Karpas-422 (cell line): ENCODE measurements around the gene NRARP. TPM values are rescaled to one million over a fixed set of nuclear protein-coding genes. Genes with fewer than 3 reads are reported as not detected.

Source experiments
- DNase-seq: peaks from one replicate; pipeline ENCODE4 v3.0.0-alpha.2; 2015
- H2AFZ ChIP-seq: fragments of 200-600 bp; sonication (generic); 2 replicates; pipeline ENCODE4 v1.6.1; 2014; ENCODE audit warnings: antibody characterized with exemption, low read length, mixed read lengths
- H3K27ac ChIP-seq: fragments of 200-600 bp; sonication (generic); 2 replicates; pipeline ENCODE4 v1.5.1; 2014; ENCODE audit warnings: mild to moderate bottlenecking, low read length, moderate library complexity
- H3K27me3 ChIP-seq: fragments of 200-600 bp; sonication (generic); 2 replicates; pipeline ENCODE4 v1.6.1; 2014; ENCODE audit warnings: low read length, mixed read lengths
- H3K36me3 ChIP-seq: fragments of 200-600 bp; sonication (generic); 2 replicates; pipeline ENCODE4 v1.6.1; 2014; ENCODE audit warnings: low read length, mixed read lengths; ENCODE audit not compliant: insufficient read depth
- H3K4me1 ChIP-seq: fragments of 200-600 bp; sonication (generic); 2 replicates; pipeline ENCODE4 v1.6.1; 2014; ENCODE audit warnings: mild to moderate bottlenecking, low read length, mixed read lengths
- H3K4me2 ChIP-seq: fragments of 200-600 bp; sonication (generic); 2 replicates; pipeline ENCODE4 v1.6.1; 2014; ENCODE audit warnings: low read length, low read depth, mild to moderate bottlenecking; ENCODE audit not compliant: poor library complexity, severe bottlenecking
- H3K4me3 ChIP-seq: fragments of 200-600 bp; sonication (generic); 2 replicates; pipeline ENCODE4 v1.5.1; 2014; ENCODE audit warnings: mild to moderate bottlenecking, antibody characterized with exemption, low read length, mixed read lengths
- H3K79me2 ChIP-seq: fragments of 200-600 bp; sonication (generic); 2 replicates; pipeline ENCODE4 v1.6.1; 2014; ENCODE audit warnings: mild to moderate bottlenecking, low read length, mixed read lengths
- H3K9ac ChIP-seq: fragments of 200-600 bp; sonication (generic); 2 replicates; pipeline ENCODE4 v1.6.0; 2014; ENCODE audit warnings: low read length
- H3K9me2 ChIP-seq: fragments of 200-600 bp; sonication (generic), shearing (Covaris generic); replicated peaks from 2 replicates; pipeline ENCODE4 v1.6.0; 2014; ENCODE audit warnings: mild to moderate bottlenecking, low read length, moderate library complexity; ENCODE audit not compliant: insufficient read depth
- H3K9me3 ChIP-seq: fragments of 300-700, 200-600 bp; sonication (generic); 2 replicates; pipeline ENCODE4 v1.6.1; 2014; ENCODE audit warnings: low read length, mixed read lengths
- H4K20me1 ChIP-seq: fragments of 200-600 bp; sonication (generic); 2 replicates; pipeline ENCODE4 v1.6.1; 2014; ENCODE audit warnings: mild to moderate bottlenecking, antibody characterized with exemption, low read length, low read depth; ENCODE audit not compliant: insufficient read depth
- total RNA-seq: library from RNA; depleted of rRNA; stranded (reverse); fragments of >200 nt; shearing (Covaris generic); gene quantifications from 2 replicates; pipeline ENCODE4 v1.2.3, GENCODE V29; 2014; ENCODE audit warnings: low replicate concordance

The NRARP gene
- total RNA-seq, 1 experiment from 2014 or later, result 1.4 TPM

DNA sequence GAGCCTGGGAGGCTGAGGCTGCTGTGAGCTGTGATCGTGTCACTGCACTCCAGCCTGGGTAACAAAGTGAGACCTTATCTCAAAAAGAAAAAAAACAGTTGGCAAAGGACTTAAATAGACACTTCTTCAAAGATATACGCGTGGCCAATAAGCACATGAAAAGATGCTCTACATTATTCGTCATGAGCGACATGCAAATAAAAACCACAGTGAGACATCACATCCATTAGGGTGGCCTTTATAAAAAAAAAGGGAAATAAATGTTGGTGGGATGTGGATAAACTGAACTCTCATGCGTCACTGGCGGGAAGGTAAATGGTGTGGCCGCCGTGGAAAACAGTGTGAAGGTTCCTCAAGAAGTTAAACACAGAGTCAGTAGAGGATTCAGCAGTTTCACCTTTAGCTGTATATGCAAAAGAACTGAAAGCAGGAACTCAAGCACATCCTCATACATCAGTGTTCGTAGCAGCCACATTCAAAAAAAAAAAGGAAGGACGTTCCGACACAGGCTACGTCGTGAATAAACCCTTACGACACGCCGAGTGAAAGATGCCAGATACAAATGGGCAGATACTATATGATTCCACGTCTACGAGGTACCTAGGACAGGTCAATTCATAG lies 24.5 kb upstream of the NRARP start:
- peak overlapping the region; percentile 57 for H3K9ac ChIP-seq
- DNase-seq, result peak; percentile 89

DNA sequence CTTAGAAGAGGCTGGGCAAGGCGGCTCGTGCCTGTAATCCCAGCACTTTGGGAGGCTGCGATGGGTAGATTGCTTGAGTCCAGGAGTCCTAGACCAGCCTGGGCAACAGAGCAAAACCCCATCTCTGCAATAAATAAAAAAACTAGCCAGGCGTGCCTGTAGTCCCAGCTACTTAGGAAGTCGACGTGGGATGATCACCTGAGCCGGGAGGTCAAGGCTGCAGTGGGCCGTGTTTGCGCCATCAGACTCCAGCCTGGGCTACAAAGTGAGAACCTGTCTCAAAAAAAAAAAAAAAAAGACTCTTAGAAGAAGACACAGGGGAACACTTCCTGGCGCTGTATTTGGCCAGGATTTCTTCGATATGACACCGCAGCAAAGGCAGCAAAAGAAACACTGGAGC lies 23.7 kb upstream of the NRARP start:
- no peaks in the 10 kb centered on the region for H3K79me2 ChIP-seq
- H3K36me3 ChIP-seq, result no peaks in the 10 kb centered on the region
- no peaks in the 10 kb centered on the region for H3K27me3 ChIP-seq
- H3K9ac ChIP-seq, result no peak overlapping the region
- H3K4me2 ChIP-seq, result peak overlapping the region; percentile 76
- H3K27ac ChIP-seq, result no peak overlapping the region
- H3K9me3 ChIP-seq, result no peaks in the 10 kb centered on the region
- no peaks in the 10 kb centered on the region for H4K20me1 ChIP-seq
- 0 out of 2 replicates have a peak, but pooled peaks cover 4% of the 10 kb centered on the region for H3K9me2 ChIP-seq
- peak overlapping the region; percentile 29; the same call in 1 of the 2 replicates for H3K4me3 ChIP-seq
- no peak for DNase-seq
- no peak overlapping the region for H2AFZ ChIP-seq
- peaks cover 16% of the 10 kb centered on the region for H3K4me1 ChIP-seq

More for the DNA sequence above, 24.5 kb upstream of the NRARP start:
- Histone ChIP-seq H3K36me3 (no peaks in the 10 kb centered on the region), H3K79me2 (no peaks in the 10 kb centered on the region), H3K27me3 (no peaks in the 10 kb centered on the region), H3K4me3 (peak overlapping the region; percentile 29), H3K4me1 (peaks cover 13% of the 10 kb centered on the region), H4K20me1 (no peaks in the 10 kb centered on the region), H2AFZ (peak overlapping the region; percentile 97), H3K4me2 (peak overlapping the region; percentile 76), H3K27ac (peak overlapping the region; percentile 58), H3K9me2 (0 out of 2 replicates have a peak, but pooled peaks cover 4% of the 10 kb centered on the region), H3K9me3 (no peaks in the 10 kb centered on the region)

DNA sequence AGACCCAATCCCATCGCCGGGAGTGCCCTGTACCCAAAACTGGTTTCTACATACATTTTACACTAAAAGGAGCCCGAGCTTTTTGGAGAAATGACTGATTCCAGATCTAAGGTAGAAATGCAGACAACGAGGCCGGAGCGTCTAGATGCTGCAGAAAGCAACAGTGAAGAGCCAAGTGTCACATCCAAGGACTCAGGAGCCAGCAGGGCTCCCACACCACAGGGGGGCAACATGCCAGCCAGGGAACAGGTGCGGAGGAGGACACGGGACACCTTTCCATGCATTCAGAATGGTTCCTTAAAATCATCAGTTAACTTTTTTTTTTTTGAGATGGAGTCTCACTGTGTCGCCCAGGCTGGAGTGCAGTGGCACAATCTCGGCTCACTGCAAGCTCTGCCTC lies 23.1 kb upstream of the NRARP start:
- Histone ChIP-seq H3K36me3 (no peaks in the 10 kb centered on the region), H3K27me3 (no peaks in the 10 kb centered on the region), H4K20me1 (no peaks in the 10 kb centered on the region), H3K4me2 (no peak overlapping the region), H3K4me1 (peaks cover 23% of the 10 kb centered on the region), H3K79me2 (no peaks in the 10 kb centered on the region), H3K9me2 (0 out of 2 replicates have a peak, but pooled peaks cover 4% of the 10 kb centered on the region), H3K4me3 (no peak overlapping the region), H2AFZ (no peak overlapping the region), H3K9me3 (no peaks in the 10 kb centered on the region), H3K27ac (no peak overlapping the region), H3K9ac (no peak overlapping the region)
- DNase-seq, result no peak

DNA sequence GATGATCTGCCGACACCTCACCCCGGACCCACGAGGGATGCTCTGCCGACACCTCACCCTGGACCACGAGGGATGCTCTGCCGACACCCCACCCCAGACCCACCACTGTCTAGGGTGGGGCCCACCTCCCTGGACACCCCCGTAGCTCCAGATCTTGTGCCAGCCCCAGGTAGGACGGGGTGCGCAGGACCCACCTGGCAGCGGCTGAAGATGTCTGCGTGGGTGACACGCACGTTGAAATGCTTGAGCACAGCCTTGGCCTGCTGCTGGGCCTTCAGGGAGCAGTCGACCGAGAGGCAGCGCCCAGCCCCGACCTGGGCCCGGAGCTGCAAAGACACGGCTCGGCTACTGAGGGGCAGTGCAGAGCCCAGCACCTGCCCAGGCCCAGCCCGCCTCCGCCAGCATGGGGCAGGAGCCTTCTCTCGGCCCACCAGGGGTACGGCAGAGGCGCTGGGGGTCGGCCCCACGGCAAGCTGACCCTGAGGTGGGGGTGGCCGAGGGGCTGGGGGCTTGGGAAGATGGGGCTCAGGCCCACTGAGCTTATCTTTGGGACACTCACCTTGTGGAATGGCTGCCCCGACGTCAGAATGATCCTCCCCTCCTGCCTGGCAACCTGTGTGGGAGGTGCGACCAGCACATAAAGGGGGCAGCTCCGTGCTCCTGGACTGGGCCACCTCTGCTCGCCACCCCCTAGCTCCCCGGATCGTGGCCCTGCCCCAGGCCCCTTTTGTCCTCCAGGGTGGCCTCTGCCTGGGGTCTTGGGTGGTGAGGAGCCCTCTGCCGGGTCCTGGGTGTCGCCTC lies 21.7 kb upstream of the NRARP start:
- Histone ChIP-seq H3K9me3 (no peaks in the 10 kb centered on the region), H3K27me3 (no peaks in the 10 kb centered on the region), H3K4me1 (peaks cover 24% of the 10 kb centered on the region), H3K9ac (no peak overlapping the region), H4K20me1 (no peaks in the 10 kb centered on the region), H3K27ac (no peak overlapping the region), H3K9me2 (0 out of 2 replicates have a peak, but pooled peaks cover 4% of the 10 kb centered on the region), H3K36me3 (no peaks in the 10 kb centered on the region), H3K4me3 (no peak overlapping the region), H3K4me2 (no peak overlapping the region), H3K79me2 (no peaks in the 10 kb centered on the region), H2AFZ (no peak overlapping the region)
- DNase-seq, result no peak

DNA sequence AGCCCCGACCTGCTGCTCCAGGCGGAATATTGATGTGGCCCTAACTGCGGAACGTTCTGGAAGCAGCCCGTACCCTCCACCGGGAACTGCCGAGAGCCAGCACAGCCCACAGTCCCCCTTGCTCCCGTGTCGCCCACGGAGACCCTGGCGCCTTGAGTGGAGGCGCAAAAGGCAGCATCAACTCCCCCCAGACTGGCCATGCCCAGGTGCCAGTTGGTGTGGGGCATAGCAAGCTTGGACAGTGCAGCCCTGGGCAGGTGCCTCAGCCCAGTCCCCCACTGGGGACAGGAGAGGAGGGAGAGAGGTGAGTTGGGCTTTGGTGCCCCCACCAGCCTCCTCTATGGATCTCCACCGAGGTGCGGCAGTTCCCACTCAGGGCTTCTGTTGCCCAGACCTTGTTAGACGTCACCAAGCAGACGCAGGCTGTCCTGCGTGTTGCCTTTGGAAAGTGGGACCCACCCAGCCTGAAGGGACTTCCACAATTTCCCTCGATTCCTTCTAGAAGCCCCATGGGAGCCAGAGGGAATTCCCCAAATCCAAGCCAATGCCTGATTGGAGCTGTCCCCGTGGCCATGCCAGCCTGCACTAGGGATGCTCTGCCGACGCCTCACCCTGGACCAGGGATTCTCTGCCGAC lies 19.8 kb upstream of the NRARP start:
- DNase-seq, result no peak
- Histone ChIP-seq H3K4me1 (peaks cover 22% of the 10 kb centered on the region), H3K27me3 (no peaks in the 10 kb centered on the region), H3K36me3 (no peaks in the 10 kb centered on the region), H4K20me1 (no peaks in the 10 kb centered on the region), H3K4me3 (no peak overlapping the region), H2AFZ (no peak overlapping the region), H3K27ac (no peak overlapping the region), H3K79me2 (no peaks in the 10 kb centered on the region), H3K9me3 (no peaks in the 10 kb centered on the region), H3K4me2 (no peak overlapping the region), H3K9ac (no peak overlapping the region), H3K9me2 (no peaks in the 10 kb centered on the region)

DNA sequence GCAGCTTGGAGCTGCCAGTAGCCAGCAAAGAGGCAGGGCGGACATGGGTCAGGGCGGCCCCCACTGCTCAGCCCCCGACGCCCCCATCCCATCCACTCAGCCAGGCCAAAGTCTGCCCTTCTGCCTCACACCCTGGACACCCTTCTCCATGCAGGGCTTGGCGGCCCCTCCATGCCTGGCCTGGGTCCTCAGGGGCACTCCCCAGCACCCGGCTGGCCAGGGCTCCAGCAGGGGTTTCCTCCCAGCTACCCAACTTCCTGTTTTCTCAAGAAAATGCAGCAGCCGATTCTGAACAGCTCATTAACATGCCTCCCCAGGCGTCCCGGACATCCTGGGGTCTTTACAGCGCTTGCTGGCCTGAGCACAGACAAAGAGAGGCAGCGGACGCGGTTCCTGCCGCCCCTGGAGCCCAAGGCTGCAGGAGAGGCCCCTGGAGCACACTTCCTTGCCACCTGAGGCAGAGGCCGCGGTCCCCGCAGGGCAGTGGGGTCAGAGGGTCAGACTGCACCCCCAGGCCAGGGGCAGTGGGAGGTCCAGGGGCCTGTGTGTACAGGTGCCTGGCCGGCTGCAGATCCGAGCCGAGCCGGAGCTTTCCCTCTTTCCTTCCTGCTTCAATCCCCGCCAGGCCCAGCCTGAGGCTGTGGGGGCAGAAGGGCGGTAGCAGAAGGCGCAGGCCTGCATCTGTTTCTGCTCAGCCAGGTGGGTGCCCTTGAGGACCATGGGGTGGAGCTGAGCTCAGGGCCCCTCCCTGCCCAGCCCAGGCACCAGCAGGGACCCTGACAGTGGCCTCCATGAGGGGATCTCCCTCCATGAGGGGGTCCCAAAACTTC lies 18.7 kb upstream of the NRARP start:
- Histone ChIP-seq H3K9me3 (no peaks in the 10 kb centered on the region), H3K4me1 (peaks cover 11% of the 10 kb centered on the region), H3K36me3 (no peaks in the 10 kb centered on the region), H3K9me2 (no peaks in the 10 kb centered on the region), H3K27ac (no peak overlapping the region), H3K9ac (peak overlapping the region; percentile 56), H4K20me1 (no peaks in the 10 kb centered on the region), H3K79me2 (no peaks in the 10 kb centered on the region), H3K4me2 (peak overlapping the region; percentile 41), H2AFZ (peak overlapping the region; percentile 66), H3K4me3 (peak overlapping the region; percentile 12; the same call in 1 of the 2 replicates), H3K27me3 (no peaks in the 10 kb centered on the region)
- peak; percentile 74 for DNase-seq

DNA sequence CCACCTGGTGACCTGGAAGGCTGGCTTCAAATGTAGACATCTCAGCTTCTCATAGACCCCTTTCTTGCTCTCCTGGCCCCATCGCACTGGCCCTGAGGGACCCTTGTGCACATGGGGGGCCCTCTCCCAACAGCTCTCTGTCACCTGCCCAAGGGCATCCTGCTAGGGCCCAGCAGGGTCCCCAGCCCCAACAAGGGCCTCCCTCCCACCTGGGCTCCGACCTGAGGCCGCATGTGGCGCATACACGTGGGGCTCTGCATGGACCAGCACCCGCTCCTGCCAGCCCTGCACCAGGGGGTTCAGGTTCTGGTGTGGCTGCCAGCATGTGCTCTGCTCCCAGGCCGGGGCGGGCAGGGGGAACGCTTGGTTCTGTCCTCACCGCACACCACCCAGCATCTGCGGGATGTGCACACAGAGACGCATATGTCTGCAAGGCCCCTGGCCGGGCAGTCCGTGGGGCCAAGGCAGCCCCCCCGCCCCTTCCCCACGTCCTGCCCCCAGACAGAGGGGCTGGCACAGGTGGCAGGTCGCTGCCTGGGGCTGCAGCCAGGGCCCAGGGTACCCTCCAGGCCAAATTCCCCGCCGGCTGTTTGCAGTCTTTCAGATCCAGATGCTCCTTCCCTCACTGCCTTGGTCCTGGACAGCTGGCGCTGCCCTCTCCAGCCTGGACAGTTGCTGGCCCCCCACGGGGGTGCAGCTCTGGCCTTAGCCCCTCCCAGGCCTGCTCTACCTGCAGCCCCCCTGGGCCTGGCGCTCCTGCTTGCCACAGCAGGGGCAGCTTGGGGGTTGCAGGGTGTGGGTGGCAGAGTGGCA lies 17.9 kb upstream of the NRARP start:
- Histone ChIP-seq H3K4me2 (peak overlapping the region; percentile 41), H3K9me2 (no peaks in the 10 kb centered on the region), H3K36me3 (no peaks in the 10 kb centered on the region), H2AFZ (peak overlapping the region; percentile 66; the same call in 1 of the 2 replicates), H3K9ac (peak overlapping the region; percentile 56; the same call in 1 of the 2 replicates), H3K4me1 (peaks cover 10% of the 10 kb centered on the region), H3K4me3 (peak overlapping the region; percentile 12; the same call in 1 of the 2 replicates), H3K79me2 (no peaks in the 10 kb centered on the region), H4K20me1 (no peaks in the 10 kb centered on the region), H3K27ac (no peak overlapping the region), H3K9me3 (no peaks in the 10 kb centered on the region), H3K27me3 (no peaks in the 10 kb centered on the region)
- DNase-seq, result no peak
